GM18502 (cell line): ENCODE measurements around the gene PIP5K1C.
"Not testable (repeated sequence)": the region's sequence is repeated elsewhere in the genome, so short reads cannot be mapped to it uniquely, and the experiment has no call there.

Experiments used
- ATAC-seq: cut with Tn5 transposase; IDR thresholded peaks from one replicate; pipeline ENCODE4 v1.9.1; 2021; ENCODE audit warnings: mild to moderate bottlenecking; ENCODE audit not compliant: unreplicated experiment, poor library complexity

The PIP5K1C gene

DNA sequence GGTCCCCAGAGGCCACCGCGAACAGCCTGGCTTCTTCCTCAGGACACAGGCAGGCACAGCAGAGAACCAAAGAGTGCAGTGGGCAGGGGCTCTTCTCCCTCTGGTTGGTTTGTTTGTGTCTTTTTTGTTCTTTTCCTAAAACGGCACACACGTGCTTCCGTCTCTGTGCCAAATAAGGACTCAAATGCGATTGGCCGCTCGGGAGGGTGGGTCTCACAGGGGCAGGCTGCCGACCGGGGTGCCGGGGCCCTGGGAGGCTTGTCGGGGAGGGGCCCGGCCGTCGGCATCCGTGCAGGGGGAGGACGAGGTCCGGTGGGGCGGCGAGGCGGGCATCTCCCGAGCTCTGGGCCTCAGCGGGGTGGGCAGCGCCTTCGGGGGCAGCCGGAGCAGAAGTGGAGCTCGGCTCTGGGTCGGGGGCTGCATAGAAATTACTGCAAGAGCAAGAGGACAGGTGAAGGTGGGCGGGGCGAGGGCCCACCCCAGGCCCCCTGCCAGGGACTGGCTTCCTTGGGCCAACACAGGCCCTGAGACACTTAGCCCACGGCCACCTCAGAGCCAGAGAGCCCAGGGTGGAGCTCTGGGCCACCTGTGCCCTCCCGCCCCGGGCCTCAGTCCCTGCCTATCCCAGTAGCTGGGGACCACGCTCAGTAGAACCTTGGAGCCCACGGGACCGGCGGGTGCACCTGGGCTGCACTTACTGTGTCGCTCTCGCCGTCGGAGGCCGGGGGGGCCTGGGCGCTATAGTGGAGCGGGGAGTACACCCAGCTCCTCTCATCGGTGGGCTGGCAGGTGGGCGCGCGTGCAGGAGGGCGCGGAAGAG, 67.3 kb downstream of the PIP5K1C start:
- ATAC-seq: no peak

DNA sequence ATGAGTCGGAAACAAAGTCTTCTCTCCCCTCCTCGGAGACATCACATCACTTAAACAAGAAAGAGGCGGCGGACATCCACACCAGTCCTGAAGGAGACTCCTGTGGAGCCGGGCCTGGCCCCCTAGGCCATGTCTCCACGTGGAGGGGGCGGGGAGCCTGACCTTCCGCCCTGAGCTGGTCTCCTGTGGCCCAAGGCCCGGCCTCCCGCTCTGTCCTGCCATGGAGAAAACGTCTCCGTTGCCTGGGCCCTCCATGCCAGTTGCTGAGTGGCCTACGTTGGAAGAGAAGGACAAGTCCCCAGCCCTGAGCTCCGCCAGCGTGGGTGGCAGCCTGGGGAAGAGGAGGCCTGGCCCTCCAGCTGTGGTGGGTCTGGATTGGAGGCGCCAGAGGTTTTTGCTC, 68.2 kb downstream of the PIP5K1C start:
- ATAC-seq: no peak

DNA sequence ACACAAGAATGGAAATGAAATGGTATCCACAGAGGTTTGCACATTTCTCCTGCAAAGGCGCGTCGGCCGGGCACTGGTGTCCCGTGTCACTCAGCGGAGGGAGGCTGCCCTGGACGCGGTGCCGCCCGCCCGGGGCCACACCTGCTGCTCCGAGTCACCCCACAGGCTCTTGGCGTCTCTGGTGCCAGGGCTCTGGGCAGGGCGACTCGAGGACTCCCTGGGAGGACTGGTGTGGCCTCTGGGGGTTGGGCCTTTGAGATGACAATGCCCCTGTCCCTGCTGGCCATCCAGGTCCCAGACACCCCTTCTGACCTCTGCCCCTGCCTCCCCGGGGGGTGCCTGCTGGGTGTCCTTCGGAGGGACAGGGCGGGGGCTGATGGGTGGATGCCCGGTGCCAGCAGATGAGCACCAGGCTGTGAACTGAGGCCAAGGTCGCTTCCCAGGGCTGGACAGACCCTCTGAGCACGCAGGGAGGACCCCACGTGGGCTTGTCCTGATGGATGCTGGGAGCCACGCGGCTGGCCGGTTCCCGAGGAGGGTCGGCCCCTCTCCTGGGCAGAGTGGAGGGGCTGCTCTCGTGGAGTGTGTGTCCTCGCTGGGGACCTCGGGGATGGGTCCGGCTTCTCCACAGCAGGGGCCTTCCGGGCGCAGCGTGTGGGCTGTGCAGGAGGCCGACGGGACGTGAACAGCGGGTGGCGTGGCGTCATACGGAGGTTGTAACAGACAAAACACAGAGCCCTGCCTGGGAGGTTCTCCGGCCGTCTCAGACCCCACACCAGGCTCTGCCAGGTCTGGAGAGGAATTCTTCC, 69.0 kb downstream of the PIP5K1C start:
- no peak for ATAC-seq

DNA sequence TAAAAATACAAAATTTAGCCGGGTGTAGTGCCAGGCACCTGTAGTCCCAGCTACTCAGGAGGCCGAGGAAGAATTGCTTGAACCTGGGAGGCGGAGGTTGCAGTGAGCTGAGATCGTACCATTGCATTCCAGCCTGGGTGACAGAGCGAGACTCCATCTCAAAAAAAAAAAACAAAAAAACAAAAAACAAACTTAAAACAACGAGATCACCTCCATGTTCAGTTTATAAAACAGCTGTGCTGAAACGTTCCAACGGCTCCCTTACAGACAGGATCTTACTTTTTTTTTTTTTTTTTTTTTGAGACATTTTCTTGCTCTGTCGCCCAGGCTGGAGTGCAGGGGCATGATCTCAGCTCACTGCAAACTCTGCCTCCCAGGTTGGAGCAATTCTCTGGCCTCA, 71.5 kb downstream of the PIP5K1C start:
- not testable (repeated sequence) for ATAC-seq

DNA sequence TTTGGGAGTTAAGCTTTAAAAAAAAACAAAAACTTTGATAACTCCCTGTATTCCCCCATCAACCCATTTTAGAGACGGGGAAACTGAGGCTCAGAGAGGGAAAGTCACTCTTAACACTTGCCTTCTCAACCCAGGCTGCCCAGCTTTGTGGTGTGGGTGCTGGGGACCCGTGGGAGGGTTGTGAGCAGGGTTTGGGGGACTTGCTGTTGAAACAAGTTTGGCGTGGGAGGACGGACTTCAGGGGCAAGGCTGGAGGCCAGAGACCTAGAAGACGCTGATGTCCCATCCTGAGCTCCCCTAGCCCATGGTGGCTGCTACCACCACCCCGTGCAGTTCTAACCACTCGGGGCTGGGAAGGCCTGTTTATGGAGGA, 72.9 kb downstream of the PIP5K1C start:
- no peak for ATAC-seq

DNA sequence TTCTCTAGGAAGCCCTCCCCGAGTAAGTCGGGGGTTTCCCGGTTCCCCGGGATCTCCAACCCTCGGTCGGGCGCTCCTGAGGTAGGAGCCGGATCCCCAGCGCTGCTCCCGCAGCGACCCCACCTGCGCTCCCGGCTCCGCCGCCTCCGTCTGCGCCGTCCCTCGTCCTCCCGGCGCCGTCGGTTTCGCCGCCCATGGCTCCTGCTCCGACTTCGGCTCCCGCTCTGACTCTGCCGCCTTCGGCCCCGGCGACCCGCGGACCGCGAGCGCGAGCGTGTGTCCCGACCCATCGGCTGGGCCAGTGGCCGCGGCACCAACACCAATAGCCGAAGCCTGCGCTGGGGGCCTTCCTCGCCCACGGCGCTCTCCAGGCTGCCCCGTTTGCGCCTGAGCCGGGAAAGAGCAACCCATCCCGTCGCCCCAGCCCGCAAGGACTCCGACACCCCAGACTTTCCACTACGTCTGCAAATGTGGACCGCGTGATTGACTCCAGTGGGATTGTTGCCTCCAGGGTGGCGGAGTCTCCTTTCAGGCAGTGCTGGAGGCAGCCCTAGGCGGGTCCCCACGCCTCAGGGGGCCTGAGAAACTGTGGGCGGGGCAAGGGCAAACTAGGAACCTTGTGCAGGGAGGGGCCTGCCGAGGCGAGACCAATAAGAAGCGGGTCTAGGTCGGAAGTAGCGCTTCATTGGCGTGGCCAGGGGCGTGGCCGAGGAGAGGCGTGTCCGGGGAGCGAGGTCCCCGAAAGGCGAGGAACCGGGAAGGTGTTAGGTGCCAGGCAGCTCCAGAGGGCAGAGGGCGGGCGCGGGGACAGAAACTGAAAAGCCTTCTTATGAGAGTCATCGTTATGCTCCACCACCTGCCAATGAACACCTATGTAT, 73.6 kb downstream of the PIP5K1C start, which contains the start of gene CACTIN:
CACTIN (minus strand) TSS at position 318 of the 878 bp plus-strand sequence; CDS start at position 290, 28 bp downstream.
- peak; percentile 88 for ATAC-seq

DNA sequence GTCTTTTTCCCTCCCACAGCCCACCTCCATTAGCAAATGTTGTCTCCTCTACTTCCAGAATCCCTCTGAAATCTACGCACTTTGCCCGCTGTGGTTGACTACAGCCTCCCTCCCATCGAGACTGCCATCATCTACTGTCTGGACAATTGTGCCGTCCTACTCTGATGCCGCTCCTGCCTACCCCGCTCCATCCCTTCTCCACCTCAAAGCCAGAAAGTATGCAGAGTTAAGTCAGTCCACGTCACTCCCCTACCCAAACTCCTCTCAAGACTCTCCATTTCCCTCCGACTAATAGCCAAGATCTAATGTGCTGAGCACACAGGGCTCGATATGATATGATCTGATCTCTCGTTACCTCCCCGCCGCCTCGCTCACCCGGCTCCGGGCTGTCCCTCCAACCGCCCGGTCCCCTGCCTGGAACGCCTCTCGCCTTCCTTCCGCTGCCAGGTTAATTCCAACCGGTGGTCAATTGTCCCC, 74.2 kb downstream of the PIP5K1C start:
- ATAC-seq: peak; percentile 8

DNA sequence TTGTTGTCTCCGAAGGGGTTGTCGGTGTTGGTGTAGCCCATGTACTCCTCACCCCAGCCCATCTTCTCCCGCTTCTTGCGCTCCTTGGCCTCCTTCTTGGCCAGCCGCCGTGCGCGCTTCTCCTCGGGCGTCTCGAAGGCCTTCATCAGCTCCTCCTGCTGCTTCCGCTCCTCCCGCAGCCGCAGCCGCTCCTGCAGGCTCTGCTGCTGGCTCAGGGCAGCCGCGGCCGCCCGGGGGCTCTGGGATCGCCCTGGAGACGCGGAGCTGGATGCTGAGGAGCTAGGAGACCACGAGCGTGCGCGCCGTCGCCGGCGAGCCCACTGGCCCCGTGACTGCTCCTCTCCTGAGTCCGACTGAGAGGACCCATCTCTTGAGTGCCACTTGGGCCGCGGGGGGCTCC, 76.6 kb downstream of the PIP5K1C start:
- no peak for ATAC-seq

DNA sequence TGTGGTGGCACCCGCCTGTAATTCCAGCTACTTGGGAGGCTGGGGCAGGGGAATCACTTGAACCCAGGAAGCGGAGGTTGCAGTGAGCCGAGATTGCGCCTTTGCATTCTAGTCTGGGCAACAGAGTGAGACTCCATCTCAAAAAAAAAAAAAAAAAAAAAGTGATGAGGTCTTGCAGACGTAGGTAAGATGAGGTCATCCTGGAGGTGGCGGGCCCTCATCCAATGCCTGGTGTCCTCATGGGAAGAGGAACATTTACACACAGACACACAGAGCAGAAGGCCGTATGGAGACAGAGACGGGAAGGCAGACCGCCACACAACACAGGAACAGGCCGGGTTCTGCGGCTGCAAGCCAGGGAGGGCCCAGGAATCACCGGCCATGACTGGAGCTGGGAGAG, 78.0 kb downstream of the PIP5K1C start:
- ATAC-seq: no peak

DNA sequence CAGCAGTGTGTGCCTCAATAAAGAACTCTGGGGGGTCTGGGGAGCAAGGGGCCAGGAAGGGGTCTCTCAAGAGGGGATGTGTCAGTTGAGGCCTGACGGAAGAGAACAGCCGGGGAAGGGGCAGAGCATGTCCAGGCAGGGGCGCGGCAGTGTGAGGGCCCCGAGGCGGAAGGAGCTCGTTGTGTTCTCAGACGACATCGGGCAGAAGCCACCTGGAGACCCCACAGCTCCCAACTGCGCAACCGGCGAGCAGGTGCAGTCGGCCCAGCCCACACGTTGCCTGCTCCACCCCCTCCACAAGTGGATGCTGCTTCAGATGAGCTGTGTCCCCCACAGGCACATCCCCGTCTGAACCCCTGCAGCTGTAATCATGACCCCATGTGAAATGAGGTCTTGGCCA, 78.6 kb downstream of the PIP5K1C start:
- no peak for ATAC-seq

DNA sequence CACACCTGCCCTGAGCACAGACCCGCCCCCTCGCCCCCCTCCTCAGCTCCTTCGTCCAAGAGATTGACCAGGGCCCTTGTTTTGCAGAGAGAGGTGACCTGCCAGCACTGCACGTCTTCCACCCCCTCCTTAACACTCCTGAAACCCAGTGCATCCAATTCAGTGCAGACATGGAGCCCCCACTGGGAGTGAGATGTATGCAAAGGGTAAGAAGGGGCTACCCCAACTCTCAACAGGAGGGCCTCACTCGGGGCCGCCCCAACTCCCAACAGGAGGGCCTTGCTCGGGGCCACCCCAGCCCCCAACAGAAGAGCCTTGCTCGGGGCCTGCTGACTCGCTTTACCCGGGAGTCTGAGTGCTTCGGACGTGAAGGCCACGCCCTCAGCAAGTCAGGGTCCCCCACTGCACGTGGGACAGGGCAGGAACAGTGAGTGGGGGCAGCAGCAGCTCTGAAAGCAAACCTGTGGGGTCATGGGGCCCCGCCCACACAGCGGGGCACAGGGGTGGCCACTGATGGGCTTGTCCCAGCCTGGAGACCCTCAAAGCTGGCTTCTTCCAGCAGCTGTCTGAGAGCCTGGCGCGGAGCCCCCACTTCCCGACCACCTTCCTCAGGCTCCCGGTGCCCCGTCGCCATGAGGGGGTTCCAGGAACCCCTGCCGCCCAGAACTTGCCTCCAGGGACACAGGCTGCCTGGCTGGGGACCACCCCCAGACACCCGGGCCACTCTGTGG, 79.3 kb downstream of the PIP5K1C start:
- no peak for ATAC-seq

DNA sequence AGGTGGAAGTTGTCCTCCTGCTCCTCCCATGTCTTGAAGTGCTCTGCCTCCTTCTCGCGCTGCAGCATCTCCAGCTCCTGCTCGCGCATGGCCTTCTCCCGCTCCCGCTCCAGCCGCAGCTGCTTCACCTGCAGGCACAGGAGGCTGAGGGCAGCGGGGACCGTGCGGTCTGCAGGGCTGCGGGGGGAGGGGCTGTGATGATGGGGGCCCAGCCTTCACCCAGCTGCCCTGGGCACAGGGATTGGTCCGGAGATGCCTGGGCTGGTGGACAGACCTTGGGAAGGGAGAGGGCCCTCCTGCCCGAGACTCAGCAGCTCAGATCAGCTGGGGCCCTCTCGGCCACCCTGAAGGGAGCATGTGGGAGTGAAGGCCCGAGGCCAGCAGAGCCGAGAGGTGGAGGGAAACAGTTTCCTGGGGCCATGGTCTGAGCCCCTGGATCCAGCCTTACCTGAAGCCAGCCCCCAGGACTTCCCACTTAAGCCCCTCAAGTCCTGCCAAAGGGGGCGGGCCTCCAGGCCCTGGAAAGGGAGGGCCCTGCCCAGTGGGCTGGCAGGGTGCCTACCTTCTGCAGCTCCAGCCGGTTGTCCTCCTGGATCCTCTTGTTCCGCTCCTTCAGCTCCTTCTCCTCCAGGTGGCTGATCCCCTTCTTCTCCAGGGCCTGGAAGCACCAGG, 80.0 kb downstream of the PIP5K1C start:
- no peak for ATAC-seq

DNA sequence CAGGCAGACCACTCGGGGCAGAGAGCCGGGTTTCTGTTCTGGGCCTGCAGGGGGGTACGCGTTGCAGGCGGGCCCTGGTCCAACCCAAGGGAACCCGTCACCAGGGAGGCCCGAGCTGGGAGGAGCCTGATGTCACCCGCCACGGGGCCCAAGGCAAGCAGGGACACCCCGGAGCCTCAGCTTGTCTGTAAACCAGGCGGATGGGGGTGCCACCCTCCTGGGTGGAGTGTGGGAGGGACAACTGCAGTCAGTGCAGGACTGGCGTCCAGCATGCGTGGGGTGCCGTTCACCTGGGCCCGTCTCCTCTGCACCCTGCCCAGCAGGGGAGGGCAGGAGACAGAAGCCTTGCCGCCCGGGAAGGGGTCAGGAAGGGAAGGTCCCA, 80.6 kb downstream of the PIP5K1C start:
- no peak for ATAC-seq

DNA sequence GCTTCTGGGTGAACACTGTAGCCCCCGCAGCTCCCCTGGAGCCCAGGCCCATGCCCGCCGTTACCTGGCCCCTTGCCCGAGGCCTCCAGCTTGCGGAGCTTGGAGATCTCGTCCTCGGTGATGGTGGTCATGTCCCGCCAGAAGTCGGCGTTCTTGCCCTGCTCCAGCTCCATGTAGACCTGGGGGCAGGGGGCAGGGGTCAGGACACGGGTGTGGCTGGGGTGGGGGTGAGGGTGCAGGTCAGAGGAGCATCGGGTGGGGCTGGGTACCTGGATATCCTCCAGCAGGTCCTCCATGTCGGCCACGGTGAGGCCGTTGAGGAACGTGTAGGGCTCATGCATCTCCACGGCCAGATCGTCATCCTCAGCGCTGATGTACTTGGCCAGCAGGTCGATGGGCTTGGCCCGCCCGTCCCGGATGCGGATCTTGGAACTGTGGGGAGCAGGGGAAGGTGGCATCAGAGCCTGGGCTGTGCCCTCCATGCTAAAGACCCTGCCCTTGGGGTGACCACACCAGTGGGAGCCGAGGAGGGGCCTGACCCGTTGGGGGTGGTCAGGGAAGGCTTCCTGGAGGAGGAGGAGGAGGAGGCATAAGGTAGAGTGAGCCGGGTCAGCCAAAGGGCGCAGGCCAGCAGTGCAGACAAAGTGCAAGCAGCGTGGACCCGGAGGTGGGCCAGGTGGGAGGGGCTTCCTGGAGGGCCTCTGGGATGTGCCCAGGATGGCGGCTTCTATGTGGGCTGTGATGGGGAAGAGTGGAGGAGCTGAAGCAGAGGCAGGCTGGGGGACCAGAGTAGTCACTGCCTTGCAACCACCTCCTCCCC, 81.2 kb downstream of the PIP5K1C start:
- no peak for ATAC-seq

DNA sequence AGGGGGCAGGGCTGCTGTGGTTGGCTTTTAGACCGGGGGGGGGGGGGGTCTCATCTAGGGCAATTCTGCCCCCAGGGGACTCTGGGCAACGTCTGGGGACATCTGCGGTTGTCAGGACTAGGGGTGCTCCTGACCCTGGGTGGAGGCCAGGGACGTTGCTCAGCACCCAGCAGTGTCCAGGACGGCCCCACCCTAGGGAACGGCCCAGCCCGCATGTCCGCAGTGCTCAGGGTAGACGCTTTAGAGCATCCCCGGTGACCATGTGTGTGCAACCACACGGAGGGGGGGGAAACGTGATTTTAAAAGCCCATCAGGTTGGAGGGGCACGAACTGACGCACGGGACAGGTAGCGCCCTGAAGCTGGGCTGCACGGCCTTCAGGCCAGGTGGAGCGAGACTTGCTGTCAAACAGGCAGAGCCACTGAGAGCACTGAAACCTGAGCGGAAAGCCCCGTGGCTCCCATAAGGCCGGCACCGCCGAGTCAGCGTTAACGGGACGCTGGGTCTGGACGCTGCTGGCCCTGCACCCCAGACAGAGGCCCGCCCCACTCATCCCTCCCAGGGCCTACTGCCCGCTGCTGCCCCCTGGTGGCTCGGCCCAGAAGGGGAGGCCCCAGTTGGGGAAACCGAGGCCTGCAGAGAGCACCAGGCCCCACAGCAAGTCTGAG, 82.0 kb downstream of the PIP5K1C start:
- ATAC-seq: no peak

DNA sequence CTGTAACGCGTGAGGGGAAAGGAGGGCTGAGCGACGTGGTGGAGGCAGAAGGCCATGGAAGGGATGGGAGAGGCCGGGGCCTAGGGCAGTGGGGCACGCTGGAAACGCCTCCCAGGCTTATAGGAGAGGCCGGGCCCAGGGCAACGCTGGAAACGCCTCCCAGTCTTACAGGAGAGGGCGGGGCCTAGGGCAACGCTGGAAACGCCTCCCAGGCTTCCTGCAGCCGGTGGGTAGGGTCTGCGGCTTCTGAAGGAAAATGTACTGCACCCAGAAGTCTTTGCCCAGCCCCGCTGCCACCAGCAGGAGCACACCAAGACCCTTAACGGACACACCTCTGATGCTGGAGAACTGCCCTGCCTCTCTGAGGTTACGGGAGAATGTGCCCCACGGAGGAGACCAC, 82.8 kb downstream of the PIP5K1C start:
- no peak for ATAC-seq

DNA sequence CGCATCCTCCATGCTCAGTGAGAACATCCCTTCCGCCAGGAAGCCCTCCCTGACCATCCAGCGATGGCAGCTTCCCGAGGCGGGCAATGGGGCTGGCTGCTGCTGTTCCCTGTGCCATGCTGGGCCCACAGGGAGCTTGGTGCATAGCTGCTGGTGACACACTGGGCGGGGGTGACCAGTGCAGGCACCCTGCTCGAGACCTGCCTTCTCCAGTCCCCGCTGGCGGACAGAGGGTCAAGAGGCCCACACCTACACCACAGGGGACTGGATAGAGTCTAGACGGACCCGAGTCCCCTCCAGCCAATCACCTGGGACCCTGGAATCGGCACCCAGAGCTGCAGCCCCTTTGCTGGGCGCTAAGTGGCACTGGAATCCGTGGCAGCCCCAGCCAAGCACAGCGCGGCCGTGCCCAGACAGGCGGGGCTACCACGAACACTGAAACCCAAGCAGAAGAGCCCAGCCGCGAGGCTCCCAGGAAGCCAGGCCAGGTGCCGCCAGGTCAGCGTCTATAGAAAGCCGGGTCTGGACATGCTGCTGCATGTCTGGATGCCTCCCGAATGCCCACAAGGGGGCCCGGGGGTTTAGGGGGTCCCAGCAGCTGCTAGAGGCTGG, 84.6 kb downstream of the PIP5K1C start:
- ATAC-seq: no peak
